Amygdala (tissue), 56 donors: ENCODE data around the gene TMEM256.
"Not testable (repeated sequence)": the region's sequence is repeated elsewhere in the genome, so short reads cannot be mapped to it uniquely, and the experiment has no call there.

Source experiments
- DNase-seq, 56 donors: peaks; one replicate each; lab custom pipeline; 2025; lab: John Stamatoyannopoulos, UW

TMEM256 gene

GRCh38 chr17:7389924-7390910 is 13.7 kb downstream of the TMEM256 start:
- DNase-seq: no peak

- no peak for DNase-seq
Observed at GRCh38 chr17:7388856-7389255, 15.0 kb downstream of the TMEM256 start.

- DNase-seq: no peak
Observed at GRCh38 chr17:7384489-7385081, 19.3 kb downstream of the TMEM256 start.

- peak in 14 of 56 donors; percentile 9 to 54 (median 31) for DNase-seq
Observed at GRCh38 chr17:7383742-7384488, 20.0 kb downstream of the TMEM256 start.

- no peak for DNase-seq
Observed at GRCh38 chr17:7383371-7383741, 20.5 kb downstream of the TMEM256 start.

- no peak for DNase-seq
Observed at GRCh38 chr17:7382901-7383300, 21.0 kb downstream of the TMEM256 start.

- no peak for DNase-seq
Observed at GRCh38 chr17:7380855-7381683, 22.8 kb downstream of the TMEM256 start, which contains the start of gene TNK1. Gene TNK1, plus strand, starts transcription at chr17:7381089. Its CDS starts 1,838 bp downstream, at chr17:7382927.

- DNase-seq: peak in 6 of 56 donors; percentile 6 to 56 (median 8)
Observed at GRCh38 chr17:7380321-7380720, 23.6 kb downstream of the TMEM256 start.

GRCh38 chr17:7379134-7379533 is 24.8 kb downstream of the TMEM256 start:
- DNase-seq: no peak

GRCh38 chr17:7374353-7374752 is 29.5 kb downstream of the TMEM256 start:
- no peak for DNase-seq

GRCh38 chr17:7370853-7371252 is 33.0 kb downstream of the TMEM256 start:
- no peak for DNase-seq

GRCh38 chr17:7369825-7370224 is 34.1 kb downstream of the TMEM256 start:
- DNase-seq: no peak

- not testable (repeated sequence) for DNase-seq
Observed at GRCh38 chr17:7368599-7368994, 35.3 kb downstream of the TMEM256 start.

- DNase-seq: no peak
Observed at GRCh38 chr17:7367918-7368598, 35.8 kb downstream of the TMEM256 start.

- no peak for DNase-seq
Observed at GRCh38 chr17:7367083-7367482, 36.8 kb downstream of the TMEM256 start.

- not testable (repeated sequence) for DNase-seq
Observed at GRCh38 chr17:7365963-7366362, 37.9 kb downstream of the TMEM256 start.

GRCh38 chr17:7363311-7363710 is 40.6 kb downstream of the TMEM256 start:
- no peak for DNase-seq

GRCh38 chr17:7361906-7362305 is 42.0 kb downstream of the TMEM256 start:
- DNase-seq: no peak

- DNase-seq: no peak
Observed at GRCh38 chr17:7357381-7357780, 46.5 kb downstream of the TMEM256 start.
